ENCODE measurements around the gene FGF11.

DNA sequence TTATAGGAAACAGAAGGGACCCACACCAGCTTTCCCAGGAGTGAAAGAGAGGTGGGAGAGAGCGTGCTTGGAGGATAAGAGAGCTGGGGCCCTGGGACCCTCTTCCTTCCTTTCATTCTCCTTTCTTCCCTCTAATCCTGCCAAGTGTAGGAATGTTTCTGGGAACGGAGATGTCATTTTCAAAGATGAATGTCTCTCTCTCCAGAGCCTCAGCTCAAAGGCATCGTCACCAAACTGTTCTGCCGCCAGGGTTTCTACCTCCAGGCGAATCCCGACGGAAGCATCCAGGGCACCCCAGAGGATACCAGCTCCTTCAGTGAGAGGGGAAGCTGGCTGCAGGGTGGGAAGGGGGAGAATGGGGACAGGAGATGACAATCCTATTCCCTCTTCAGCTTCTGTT, 2.0 kb downstream of the FGF11 start:
- TF ChIP-seq POLR2A (IDR thresholded peaks at IDR 0.05; ENCODE audit: low read length) (no peak), GATA1 (IDR thresholded peaks at IDR 0.05; ENCODE audit: low read depth, low read length) (no peak)

All from erythroblast (primary cell).